ENCODE measurements around the gene PPP6R2. TPM values are rescaled to one million over a fixed set of nuclear protein-coding genes. Genes with fewer than 3 reads are reported as not detected.
"Not testable (repeated sequence)": the region's sequence is repeated elsewhere in the genome, so short reads cannot be mapped to it uniquely, and the experiment has no call there.

PPP6R2 gene
- total RNA-seq, 1 donor, result 61.2 TPM

GRCh38 chr22:50376085-50376651 is 33.0 kb downstream of the PPP6R2 start:
- Histone ChIP-seq H3K79me2 (ENCODE audit: insufficient read depth, low read length) (peaks cover 8% of the 10 kb centered on the region), H3K27me3 (ENCODE audit: insufficient read depth, low read length) (no peaks in the 10 kb centered on the region), H2AFZ (ENCODE audit: low read length) (no peak overlapping the region), H3K4me3 (ENCODE audit: insufficient read depth, low read length) (no peak overlapping the region), H3K36me3 (ENCODE audit: insufficient read depth, low read length) (peaks cover 48% of the 10 kb centered on the region), H3K4me1 (ENCODE audit: insufficient read depth, low read length) (no peaks in the 10 kb centered on the region), H3K4me2 (ENCODE audit: insufficient read depth, low read length) (no peak overlapping the region), H3K27ac (ENCODE audit: low read depth, low read length) (no peak overlapping the region), H3K9me3 (ENCODE audit: low read depth, low read length) (no peaks in the 10 kb centered on the region), H4K20me1 (ENCODE audit: insufficient read depth, low read length) (no peaks in the 10 kb centered on the region)
- no peak for DNase-seq (ENCODE audit: insufficient read length, low spot score, missing footprints)
- no peak for TF ChIP-seq CTCF (IDR thresholded peaks at IDR 0.05; ENCODE audit: extremely low read depth, low read depth, low read length)

GRCh38 chr22:50381021-50381555 is 38.0 kb downstream of the PPP6R2 start:
- H3K36me3 ChIP-seq (ENCODE audit: insufficient read depth, low read length), result peaks cover 22% of the 10 kb centered on the region
- H3K9me3 ChIP-seq (ENCODE audit: low read depth, low read length); H3K4me1 ChIP-seq (ENCODE audit: insufficient read depth, low read length); H3K27ac ChIP-seq (ENCODE audit: low read depth, low read length); H3K4me2 ChIP-seq (ENCODE audit: insufficient read depth, low read length); H3K4me3 ChIP-seq (ENCODE audit: insufficient read depth, low read length); H4K20me1 ChIP-seq (ENCODE audit: insufficient read depth, low read length); H3K27me3 ChIP-seq (ENCODE audit: insufficient read depth, low read length); H2AFZ ChIP-seq (ENCODE audit: low read length); DNase-seq (ENCODE audit: insufficient read length, low spot score, missing footprints): not testable (repeated sequence)
- H3K79me2 ChIP-seq (ENCODE audit: insufficient read depth, low read length), result peaks cover 18% of the 10 kb centered on the region

GRCh38 chr22:50396751-50397370 is 53.7 kb downstream of the PPP6R2 start:
- Histone ChIP-seq H4K20me1 (ENCODE audit: insufficient read depth, low read length) (peaks cover 32% of the 10 kb centered on the region), H3K4me3 (ENCODE audit: insufficient read depth, low read length) (no peak overlapping the region), H3K9me3 (ENCODE audit: low read depth, low read length) (no peaks in the 10 kb centered on the region), H2AFZ (ENCODE audit: low read length) (no peak overlapping the region), H3K36me3 (ENCODE audit: insufficient read depth, low read length) (peaks cover 35% of the 10 kb centered on the region), H3K27ac (ENCODE audit: low read depth, low read length) (no peak overlapping the region), H3K4me2 (ENCODE audit: insufficient read depth, low read length) (no peak overlapping the region), H3K79me2 (ENCODE audit: insufficient read depth, low read length) (peaks cover 42% of the 10 kb centered on the region), H3K4me1 (ENCODE audit: insufficient read depth, low read length) (no peaks in the 10 kb centered on the region), H3K27me3 (ENCODE audit: insufficient read depth, low read length) (no peaks in the 10 kb centered on the region)
- peak; percentile 50 for DNase-seq (ENCODE audit: insufficient read length, low spot score, missing footprints)
- TF ChIP-seq CTCF (IDR thresholded peaks at IDR 0.05; ENCODE audit: extremely low read depth, low read depth, low read length), result no peak

GRCh38 chr22:50397371-50398060 is 54.4 kb downstream of the PPP6R2 start:
- peaks cover 38% of the 10 kb centered on the region for H3K79me2 ChIP-seq (ENCODE audit: insufficient read depth, low read length)
- H4K20me1 ChIP-seq (ENCODE audit: insufficient read depth, low read length), result peaks cover 32% of the 10 kb centered on the region
- not testable (repeated sequence) for H3K4me1 ChIP-seq (ENCODE audit: insufficient read depth, low read length); H3K27me3 ChIP-seq (ENCODE audit: insufficient read depth, low read length); H3K27ac ChIP-seq (ENCODE audit: low read depth, low read length); H3K9me3 ChIP-seq (ENCODE audit: low read depth, low read length); H3K4me3 ChIP-seq (ENCODE audit: insufficient read depth, low read length); H3K4me2 ChIP-seq (ENCODE audit: insufficient read depth, low read length); DNase-seq (ENCODE audit: insufficient read length, low spot score, missing footprints); H2AFZ ChIP-seq (ENCODE audit: low read length)
- peaks cover 34% of the 10 kb centered on the region for H3K36me3 ChIP-seq (ENCODE audit: insufficient read depth, low read length)
